Measurements from ENCODE around the gene PBX1.

DNA sequence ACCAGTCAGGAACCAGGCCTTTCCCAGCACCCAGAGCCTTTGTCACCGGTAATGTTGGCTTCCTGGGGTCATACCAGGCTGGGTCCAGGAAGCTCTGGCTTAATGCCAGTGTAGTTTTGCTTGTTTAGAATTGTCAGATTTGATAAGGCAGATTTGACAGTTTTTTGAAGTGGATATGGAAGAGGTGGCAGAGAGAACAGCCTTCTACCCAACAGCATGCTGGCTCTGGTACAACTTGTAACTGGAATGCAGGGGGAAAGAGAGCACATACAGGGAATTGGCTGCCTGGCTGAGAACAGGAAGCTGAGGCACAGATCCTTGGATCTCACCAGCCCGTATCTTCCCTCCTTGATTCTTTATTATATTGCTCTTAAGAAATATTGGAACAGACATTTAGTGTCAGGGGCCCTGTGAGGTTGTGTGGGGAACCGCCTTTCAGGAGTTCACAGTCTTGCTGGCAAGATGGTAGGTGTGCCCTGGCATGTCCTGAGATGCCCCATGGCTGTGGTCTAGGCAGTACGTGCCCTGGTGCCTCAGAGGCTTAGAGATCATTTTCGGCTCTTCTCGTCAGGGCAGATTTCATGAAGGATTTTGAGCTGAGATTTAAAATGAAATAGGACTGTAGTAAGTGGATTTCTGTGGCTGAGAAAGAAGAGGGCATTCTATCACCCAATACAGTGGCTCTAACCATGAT, 227.0 kb downstream of the PBX1 start:
- TF ChIP-seq, protein P1, sequence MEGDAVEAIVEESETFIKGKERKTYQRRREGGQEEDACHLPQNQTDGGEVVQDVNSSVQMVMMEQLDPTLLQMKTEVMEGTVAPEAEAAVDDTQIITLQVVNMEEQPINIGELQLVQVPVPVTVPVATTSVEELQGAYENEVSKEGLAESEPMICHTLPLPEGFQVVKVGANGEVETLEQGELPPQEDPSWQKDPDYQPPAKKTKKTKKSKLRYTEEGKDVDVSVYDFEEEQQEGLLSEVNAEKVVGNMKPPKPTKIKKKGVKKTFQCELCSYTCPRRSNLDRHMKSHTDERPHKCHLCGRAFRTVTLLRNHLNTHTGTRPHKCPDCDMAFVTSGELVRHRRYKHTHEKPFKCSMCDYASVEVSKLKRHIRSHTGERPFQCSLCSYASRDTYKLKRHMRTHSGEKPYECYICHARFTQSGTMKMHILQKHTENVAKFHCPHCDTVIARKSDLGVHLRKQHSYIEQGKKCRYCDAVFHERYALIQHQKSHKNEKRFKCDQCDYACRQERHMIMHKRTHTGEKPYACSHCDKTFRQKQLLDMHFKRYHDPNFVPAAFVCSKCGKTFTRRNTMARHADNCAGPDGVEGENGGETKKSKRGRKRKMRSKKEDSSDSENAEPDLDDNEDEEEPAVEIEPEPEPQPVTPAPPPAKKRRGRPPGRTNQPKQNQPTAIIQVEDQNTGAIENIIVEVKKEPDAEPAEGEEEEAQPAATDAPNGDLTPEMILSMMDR (IDR thresholded peaks at IDR 0.05; ENCODE audit: low read depth, low read length, poor library complexity, severe bottlenecking) = no peak
- no peak for TF ChIP-seq EZH2phosphoT487 (IDR thresholded peaks at IDR 0.05; ENCODE audit: borderline replicate concordance, low read length)

Measured in DOHH2 (cell line).